Right lobe of liver (tissue), 6 donors: Measurements from ENCODE around the gene PERM1. TPM values are rescaled to one million over a fixed set of nuclear protein-coding genes. Genes with fewer than 3 reads are reported as not detected.
"Not testable (repeated sequence)": the region's sequence is repeated elsewhere in the genome, so short reads cannot be mapped to it uniquely, and the experiment has no call there.

ENCODE experiments used
- ATAC-seq, 4 donors: fragments of 200-7000 bp; cut with Tn5 transposase; one replicate each; pipeline ENCODE4 v1.9.1; 2020; ENCODE audit warnings: mild to moderate bottlenecking in 4 of 4, moderate library complexity in 4 of 4
- DNase-seq, 3 donors: peaks; one replicate each; pipeline ENCODE4 v3.0.0-alpha.2; 2020
- H3K27ac ChIP-seq, 3 donors: fragments of 200-600 bp; one replicate each; pipeline ENCODE4 v1.8.0; 2022
- H3K27me3 ChIP-seq, 2 donors: fragments of 200-600 bp; one replicate each; pipeline ENCODE4 v1.8.0; 2022
- H3K36me3 ChIP-seq, 4 donors: fragments of 200-600 bp; sonication (generic) in 1 of 4; one replicate each; pipeline versions ENCODE4 v1.5.1 to v1.8.0; 2017 to 2022; ENCODE audit warnings: control low read depth in 1 of 4
- H3K4me1 ChIP-seq, 4 donors: fragments of 200-600 bp; sonication (generic) in 1 of 4; one replicate each; pipeline versions ENCODE4 v1.5.1 to v1.8.0; 2017 to 2022; ENCODE audit warnings: control low read depth in 1 of 4
- H3K4me3 ChIP-seq, 3 donors: fragments of 200-600 bp; one replicate each; pipeline ENCODE4 v1.8.0; 2022
- H3K9me3 ChIP-seq, 4 donors: fragments of 200-600 bp; sonication (generic) in 1 of 4; one replicate each; pipeline versions ENCODE4 v1.5.1 to v1.8.0; 2017 to 2022; ENCODE audit warnings: control low read depth in 1 of 4
- CTCF ChIP-seq, 4 donors: fragments of 200-600 bp in 3 of 4; fragments of 450-650 bp in 1 of 4; IDR thresholded peaks; one replicate each; pipeline versions ENCODE4 v1.5.1 to v1.8.0; 2016 to 2022; ENCODE audit warnings: antibody characterized with exemption in 4 of 4, mild to moderate bottlenecking in 2 of 4
- POLR2A ChIP-seq: fragments of 450-650 bp; IDR thresholded peaks from one replicate; pipeline ENCODE4 v1.6.1; 2017; ENCODE audit warnings: antibody characterized with exemption, mild to moderate bottlenecking
- WGBS: methylation state at CpG from one replicate; pipeline ENCODE4 v1.1.6; 2018; ENCODE audit warnings: low coverage, low lambda C conversion rate; ENCODE audit not compliant: insufficient coverage; ENCODE audit errors: missing lambda C conversion rate; 5-methylcytosine and 5-hydroxymethylcytosine counted together
- intact Hi-C, 2 donors: fragments of 100-400 bp; cut with DNase I; formaldehyde crosslinking; loops; one replicate each; pipeline versions ENCODE4 v1.11.2 to v1.14.1; 2022
- long read RNA-seq: library from polyadenylated mRNA; unstranded; transcript quantifications from one replicate; pipeline ENCODE4 v2.0.0, GENCODE V29; 2019
- total RNA-seq, 6 experiments: library from RNA; depleted of rRNA in 2 of 6; stranded (reverse); fragments of >200 nt in 2 of 6; fragmentation: NEBNext Ultra II Directional in 3 of 6; extraction: Animal tissue kit (Norgen Biotek cat#: 25700) in 3 of 6; gene quantifications; one replicate each; pipeline versions ENCODE4 v1.1.0 to v1.2.4, GENCODE V29; 2016 to 2023
- donor health status: DM: no; HTN: yes; CAD: no.
- donor health status: DM: no; HTN: no; CAD: no.
- donor health status: DM: no; HTN: no; CAD: no.
- donor health status: DM: no; HTN: yes; CAD: no.
- donor health status: DM: no; HTN: yes; CAD: no.

The PERM1 gene, protein sequence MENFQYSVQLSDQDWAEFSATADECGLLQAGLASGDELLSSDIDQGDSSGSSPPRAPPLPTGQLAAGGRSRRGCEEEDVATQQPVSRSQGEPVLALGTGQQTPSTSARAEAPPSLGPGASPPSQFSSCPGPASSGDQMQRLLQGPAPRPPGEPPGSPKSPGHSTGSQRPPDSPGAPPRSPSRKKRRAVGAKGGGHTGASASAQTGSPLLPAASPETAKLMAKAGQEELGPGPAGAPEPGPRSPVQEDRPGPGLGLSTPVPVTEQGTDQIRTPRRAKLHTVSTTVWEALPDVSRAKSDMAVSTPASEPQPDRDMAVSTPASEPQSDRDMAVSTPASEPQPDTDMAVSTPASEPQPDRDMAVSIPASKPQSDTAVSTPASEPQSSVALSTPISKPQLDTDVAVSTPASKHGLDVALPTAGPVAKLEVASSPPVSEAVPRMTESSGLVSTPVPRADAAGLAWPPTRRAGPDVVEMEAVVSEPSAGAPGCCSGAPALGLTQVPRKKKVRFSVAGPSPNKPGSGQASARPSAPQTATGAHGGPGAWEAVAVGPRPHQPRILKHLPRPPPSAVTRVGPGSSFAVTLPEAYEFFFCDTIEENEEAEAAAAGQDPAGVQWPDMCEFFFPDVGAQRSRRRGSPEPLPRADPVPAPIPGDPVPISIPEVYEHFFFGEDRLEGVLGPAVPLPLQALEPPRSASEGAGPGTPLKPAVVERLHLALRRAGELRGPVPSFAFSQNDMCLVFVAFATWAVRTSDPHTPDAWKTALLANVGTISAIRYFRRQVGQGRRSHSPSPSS
- under 1 TPM in 4 of 6 experiments, not detected in 2; 0.18 to 0.46 (median 0.28) TPM for total RNA-seq
- long read RNA-seq = 0 reads

- TF ChIP-seq POLR2A = no peak
- no peak for TF ChIP-seq CTCF (IDR thresholded peaks at IDR 0.05)
- no peak within 1 kb of the TSS for H3K27ac ChIP-seq
- intact Hi-C loops = loop anchor here (2.0 to 10.0 kb wide), 2 partner anchors 83 kb away; no protein-coding TSS in a partner anchor
- H3K27me3 ChIP-seq = no peaks in the 10 kb centered on the region
- H3K4me1 ChIP-seq = no peaks in the 10 kb centered on the region
- WGBS = no CpG with 5 or more reads among the region's 28 CpGs
- H3K36me3 ChIP-seq = no peaks in the 10 kb centered on the region
- peak in 1 of 3 donors; percentile 23 for DNase-seq
- no peak within 1 kb of the TSS for H3K4me3 ChIP-seq
- no peak for ATAC-seq
- no peaks in the 10 kb centered on the region for H3K9me3 ChIP-seq
These were observed at the start of gene PERM1 for GRCh38 chr1:981955-982558. PERM1 (minus strand) TSS chr1:982093; CDS start chr1:981029, 1,064 bp downstream.

- H3K9me3 ChIP-seq, H3K4me1 ChIP-seq, H3K36me3 ChIP-seq, H3K27me3 ChIP-seq, H3K4me3 ChIP-seq, intact Hi-C loops, H3K27ac ChIP-seq, DNase-seq, ATAC-seq: not testable (repeated sequence)
- 40% methylated on average over 1 of the region's 7 CpGs for WGBS
These were observed 49.2 kb upstream of the PERM1 start for GRCh38 chr1:1030867-1031658.

DNA sequence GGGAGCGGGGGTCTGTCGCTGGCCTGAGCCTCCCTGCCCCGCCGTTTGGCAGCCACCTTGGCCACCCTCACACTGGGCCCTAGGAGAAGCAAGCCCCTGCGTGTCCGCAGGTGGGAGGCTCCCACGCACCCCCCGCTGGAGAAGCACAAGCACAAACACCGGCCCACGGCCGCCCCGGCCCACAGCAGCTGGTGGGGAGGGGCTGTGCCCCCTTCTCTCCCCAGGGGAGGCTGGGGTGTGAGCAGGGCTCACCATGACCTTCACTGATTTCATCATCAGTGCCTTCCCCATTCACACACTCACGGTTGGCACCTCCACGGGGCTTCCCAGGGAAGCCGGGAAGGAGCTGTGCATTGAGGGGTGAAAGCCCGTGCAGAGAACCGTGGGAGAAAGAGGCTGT lies 45.9 kb upstream of the PERM1 start:
- 20% methylated on average over 2 of the region's 17 CpGs for WGBS
- Histone ChIP-seq H3K36me3 (no peaks in the 10 kb centered on the region), H3K27ac (no peak overlapping the region), H3K27me3 (no peaks in the 10 kb centered on the region), H3K4me1 (peaks cover 0 to 2% (median 0%) of the 10 kb centered on the region in 4 donors), H3K9me3 (no peaks in the 10 kb centered on the region), H3K4me3 (no peak overlapping the region)
- intact Hi-C loops = no loop called here
- ATAC-seq (no peak), DNase-seq (no peak)
- no peak for TF ChIP-seq CTCF (IDR thresholded peaks at IDR 0.05)
- no peak for TF ChIP-seq POLR2A

DNA sequence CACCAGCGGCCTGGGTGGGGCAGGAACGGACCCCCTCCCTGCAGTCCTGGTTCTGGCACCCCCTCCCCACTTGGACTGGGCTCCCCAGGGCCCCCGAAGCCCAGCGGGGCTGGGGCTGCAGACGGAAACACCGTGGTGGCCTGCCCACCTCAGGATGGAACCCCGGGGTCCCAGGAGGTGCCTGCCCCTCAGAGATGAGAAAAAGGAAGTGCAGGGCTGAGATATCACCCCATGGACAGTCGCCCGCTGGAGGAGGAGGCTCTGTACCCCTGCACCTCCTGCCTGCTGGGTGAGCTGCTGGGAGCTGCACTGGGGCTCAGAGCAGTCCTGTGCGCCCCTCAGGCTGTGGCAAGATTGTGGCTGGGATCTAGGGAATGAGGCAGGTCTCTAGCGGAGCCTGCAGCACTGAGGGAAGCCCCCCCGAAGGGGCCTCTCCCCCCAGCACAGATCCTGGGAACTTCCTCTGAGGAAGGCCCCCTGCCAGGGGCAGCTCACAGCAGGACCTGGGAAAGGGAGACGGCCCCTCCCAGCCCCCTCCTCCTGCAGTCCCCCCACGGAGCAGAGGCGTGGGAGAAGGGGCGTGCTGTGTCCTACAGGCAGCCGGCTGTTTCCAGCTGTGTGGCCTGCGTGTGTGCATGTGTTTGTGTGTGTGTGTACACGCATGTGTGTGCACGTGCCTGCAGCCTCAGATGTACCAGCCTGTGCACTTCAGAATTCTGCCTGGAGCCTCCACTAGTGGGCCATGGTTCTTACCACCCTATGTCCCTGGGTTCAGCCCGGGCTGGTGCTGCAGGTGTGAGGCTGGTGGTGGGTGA lies 44.9 kb upstream of the PERM1 start:
- Histone ChIP-seq H3K9me3 (no peaks in the 10 kb centered on the region), H3K27me3 (no peaks in the 10 kb centered on the region), H3K4me3 (no peak overlapping the region), H3K4me1 (no peaks in the 10 kb centered on the region), H3K36me3 (no peaks in the 10 kb centered on the region), H3K27ac (no peak overlapping the region)
- ATAC-seq (no peak), DNase-seq (no peak)
- TF ChIP-seq CTCF (IDR thresholded peaks at IDR 0.05) (no peak), POLR2A (no peak)
- intact Hi-C loops = no loop called here
- whole genome bisulfite sequencing = 82% methylated on average over 4 of the region's 21 CpGs
